Measurements from ENCODE around the gene GON7.

The GON7 gene

DNA sequence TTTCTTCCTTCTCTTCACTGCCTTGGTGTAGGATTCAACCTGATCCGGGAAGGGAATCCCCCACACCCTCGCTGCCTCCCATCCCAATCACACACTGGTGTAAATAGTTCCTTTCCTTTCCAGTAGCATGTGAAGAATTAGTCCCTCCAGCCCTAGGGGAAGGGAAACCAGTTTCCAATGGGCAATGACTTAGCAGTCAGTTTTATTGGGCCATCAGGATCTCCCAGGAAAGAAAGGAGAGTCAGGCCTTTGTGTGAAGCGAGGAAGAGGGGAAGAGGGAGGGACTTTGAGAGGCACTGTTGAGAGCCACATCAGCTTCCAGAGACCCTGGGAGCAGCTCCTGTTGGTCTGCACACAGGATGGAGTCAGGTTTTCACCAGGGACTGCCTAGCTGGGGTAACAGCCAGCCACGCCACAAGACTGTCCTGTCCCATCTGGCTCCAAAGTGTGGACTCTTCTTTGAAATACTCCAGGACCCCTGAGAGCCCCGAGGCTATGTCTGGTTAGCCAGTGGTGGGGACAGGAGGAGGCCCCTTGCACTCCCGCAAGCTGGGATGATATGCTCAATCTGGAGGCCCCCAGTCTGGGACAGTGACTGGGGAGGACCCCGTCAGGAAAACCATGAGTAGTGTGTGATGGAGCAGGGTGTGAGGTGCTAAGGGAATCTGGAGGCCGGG lies 50.0 kb downstream of the GON7 start:
- no peak for DNase-seq (ENCODE audit: low spot score)

- no peak for DNase-seq (ENCODE audit: low spot score)
Observed at GRCh38 chr14:93155667-93156066, 51.2 kb downstream of the GON7 start.

DNA sequence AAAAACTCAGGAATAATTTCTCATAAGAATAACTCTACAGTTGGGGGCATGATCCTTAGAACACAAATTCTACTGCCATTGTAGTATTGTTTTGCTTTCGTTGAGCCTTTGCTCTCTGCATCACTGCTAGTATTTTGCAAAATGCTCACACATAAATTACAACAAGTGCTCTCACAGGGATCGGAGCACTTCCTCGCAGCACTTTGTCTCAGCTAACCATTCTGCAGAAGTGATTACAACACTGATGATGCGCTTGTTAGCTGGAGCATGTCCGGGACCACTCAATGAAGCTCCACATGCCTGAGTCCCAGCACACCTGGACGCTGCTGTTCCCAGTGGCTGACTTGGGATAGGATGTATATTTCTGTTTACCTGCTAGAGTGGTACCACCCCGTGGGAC lies 53.7 kb downstream of the GON7 start:
- no peak for DNase-seq (ENCODE audit: low spot score)

All from activated CD4-positive, alpha-beta T cell treated with anti-CD3 and anti-CD28 coated beads, Interleukin-2, Interleukin-4, amounts not matched to agents 100 ng/mL and 50 ng/mL, durations not matched to agents 16 hours and 8 hours (primary cell).